CD4-positive, alpha-beta T cell treated with Interleukin-4 for 4 hours (primary cell): ENCODE data around the gene PNMA1.

Experiments
- DNase-seq: peaks from one replicate; pipeline ENCODE4 v3.0.0-alpha.2; 2020

PNMA1 gene

GRCh38 chr14:73750531-73750901 lies 36.3 kb upstream of the PNMA1 start:
- DNase-seq = no peak

GRCh38 chr14:73749706-73750530 lies 35.7 kb upstream of the PNMA1 start:
- no peak for DNase-seq

- no peak for DNase-seq
Observed at GRCh38 chr14:73748858-73749357, 34.7 kb upstream of the PNMA1 start.

GRCh38 chr14:73747379-73748211 lies 33.4 kb upstream of the PNMA1 start:
- no peak for DNase-seq

- DNase-seq = no peak
Observed at GRCh38 chr14:73746520-73747378, 32.6 kb upstream of the PNMA1 start.

GRCh38 chr14:73745571-73746519 lies 31.7 kb upstream of the PNMA1 start:
- no peak for DNase-seq

- no peak for DNase-seq
Observed at GRCh38 chr14:73744874-73745529, 30.8 kb upstream of the PNMA1 start.

- DNase-seq = no peak
Observed at GRCh38 chr14:73744175-73744867, 30.1 kb upstream of the PNMA1 start.

GRCh38 chr14:73743431-73743931 lies 29.3 kb upstream of the PNMA1 start:
- peak; percentile 60 for DNase-seq

- DNase-seq = no peak
Observed at GRCh38 chr14:73742520-73743238, 28.5 kb upstream of the PNMA1 start.

- peak; percentile 36 for DNase-seq
Observed at GRCh38 chr14:73741876-73742519, 27.8 kb upstream of the PNMA1 start.

GRCh38 chr14:73741386-73741875 lies 27.2 kb upstream of the PNMA1 start:
- peak; percentile 70 for DNase-seq

GRCh38 chr14:73740618-73741326 lies 26.6 kb upstream of the PNMA1 start:
- no peak for DNase-seq

GRCh38 chr14:73739899-73740617 lies 25.9 kb upstream of the PNMA1 start:
- DNase-seq = no peak

- DNase-seq = no peak
Observed at GRCh38 chr14:73739174-73739898, 25.2 kb upstream of the PNMA1 start.

GRCh38 chr14:73738518-73739173 lies 24.5 kb upstream of the PNMA1 start:
- no peak for DNase-seq
